ENCODE measurements around the gene LTBP1.
"Not testable (repeated sequence)": the region's sequence is repeated elsewhere in the genome, so short reads cannot be mapped to it uniquely, and the experiment has no call there.

The LTBP1 gene

DNA sequence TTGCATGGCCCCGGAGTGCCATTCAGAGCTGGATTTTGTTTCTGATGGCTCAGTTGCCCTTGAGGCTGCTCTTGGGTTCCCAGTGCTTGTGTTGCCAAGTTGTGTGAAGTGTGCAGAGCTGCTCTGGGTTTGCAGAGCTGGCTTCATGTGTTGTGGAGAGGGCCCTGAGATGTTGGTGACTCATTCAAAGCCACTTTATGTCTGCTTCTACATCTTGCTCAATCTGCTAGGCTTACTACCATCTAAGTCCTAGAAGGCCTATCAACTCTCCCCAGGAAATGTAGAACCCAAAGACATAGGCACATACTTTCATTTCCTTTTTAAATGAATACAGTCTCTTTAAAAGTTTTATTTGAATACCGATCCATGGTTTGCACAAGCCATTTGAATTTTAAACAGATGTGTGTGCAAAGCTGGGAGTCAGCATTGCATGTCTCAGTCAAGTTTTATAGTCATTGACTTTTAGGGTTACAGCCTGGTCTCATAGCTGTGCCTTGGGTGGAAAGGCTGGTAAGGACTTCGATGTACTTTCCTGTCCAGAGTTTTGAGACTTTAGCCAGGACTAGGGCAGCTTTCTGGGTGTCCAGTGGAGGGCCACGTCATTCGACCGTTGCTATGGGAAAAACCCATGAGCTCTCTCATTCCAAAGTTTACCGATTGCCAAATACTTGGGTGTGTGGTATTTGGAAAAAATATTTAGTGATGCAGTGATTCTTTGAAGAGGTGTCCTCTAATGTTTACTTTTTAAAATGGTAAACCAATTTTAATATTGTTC, 105.0 kb downstream of the LTBP1 start:
- DNase-seq, result no peak

DNA sequence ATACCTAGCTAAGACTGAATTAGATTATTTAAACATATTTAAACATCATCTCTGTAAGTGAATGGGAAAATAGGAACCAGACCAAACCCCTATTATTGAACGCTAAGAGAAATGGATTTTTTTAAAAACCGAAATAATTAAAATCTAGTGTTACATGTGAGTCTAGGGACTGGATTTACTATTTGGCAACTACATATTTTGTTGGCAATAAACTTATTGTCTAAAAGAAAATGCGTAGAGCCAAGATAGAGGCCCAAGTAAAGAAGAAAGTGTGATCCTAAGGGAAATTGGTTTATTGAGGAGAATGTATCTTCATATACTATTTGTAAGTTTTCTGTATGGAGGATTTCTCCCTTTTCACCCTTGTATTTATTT, 105.6 kb downstream of the LTBP1 start:
- no peak for DNase-seq

DNA sequence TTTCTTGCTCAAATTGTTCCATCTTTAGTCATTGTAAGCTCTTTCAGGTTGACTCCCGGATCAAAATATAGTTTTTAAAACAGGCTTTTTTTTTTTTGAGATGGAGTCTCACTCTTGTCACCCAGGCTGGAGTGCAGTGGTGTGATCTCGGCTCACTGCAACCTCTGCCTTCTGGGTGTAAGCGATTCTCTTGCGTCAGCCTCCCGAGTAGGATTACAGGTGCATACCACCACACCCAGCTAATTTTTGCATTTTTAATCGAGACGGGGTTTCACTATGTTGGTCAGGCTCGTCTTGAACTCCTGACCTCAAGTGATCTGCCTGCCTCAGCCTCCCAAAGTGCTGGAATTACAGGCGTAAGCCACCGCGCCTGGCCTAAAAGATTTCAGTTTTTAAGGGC, 106.0 kb downstream of the LTBP1 start:
- not testable (repeated sequence) for DNase-seq

- no peak for DNase-seq
Observed at GRCh38 chr2:33056170-33056569, 109.4 kb downstream of the LTBP1 start.

DNA sequence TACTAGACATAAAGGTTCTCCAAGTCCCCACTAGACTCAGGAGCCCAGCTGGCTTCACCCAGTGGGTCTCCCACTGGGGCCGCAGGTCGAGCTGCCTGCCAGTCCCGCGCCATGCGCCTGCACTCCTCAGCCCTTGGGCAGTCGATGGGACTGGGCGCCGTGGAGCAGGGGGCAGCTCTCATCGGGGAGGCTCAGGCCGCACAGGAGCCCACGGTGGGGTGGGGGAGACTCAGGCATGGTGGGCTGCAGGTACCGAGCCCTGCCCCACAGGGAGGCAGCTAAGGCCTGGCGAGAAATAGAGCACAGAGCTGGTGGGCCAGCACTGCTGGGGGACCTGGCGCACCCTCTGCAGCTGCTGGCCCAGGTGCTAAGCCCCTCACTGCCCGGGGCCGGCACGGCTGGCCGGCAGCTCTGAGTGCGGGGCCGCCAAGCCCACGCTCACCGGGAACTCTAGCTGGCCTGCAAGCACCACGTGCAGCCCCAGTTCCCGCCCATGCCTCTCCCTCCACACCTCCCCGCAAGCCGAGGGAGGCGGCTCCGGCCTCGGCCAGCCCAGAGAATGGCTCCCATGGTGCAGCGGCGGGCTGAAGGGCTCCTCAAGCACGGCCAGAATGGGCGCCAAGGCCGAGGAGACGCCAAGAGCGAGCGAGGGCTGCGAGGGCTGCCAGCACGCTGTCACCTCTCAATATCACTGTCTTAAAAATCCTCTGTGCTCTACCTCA, 110.7 kb downstream of the LTBP1 start:
- not testable (repeated sequence) for DNase-seq

GRCh38 chr2:33058716-33059470, 112.1 kb downstream of the LTBP1 start:
- no peak for DNase-seq

DNA sequence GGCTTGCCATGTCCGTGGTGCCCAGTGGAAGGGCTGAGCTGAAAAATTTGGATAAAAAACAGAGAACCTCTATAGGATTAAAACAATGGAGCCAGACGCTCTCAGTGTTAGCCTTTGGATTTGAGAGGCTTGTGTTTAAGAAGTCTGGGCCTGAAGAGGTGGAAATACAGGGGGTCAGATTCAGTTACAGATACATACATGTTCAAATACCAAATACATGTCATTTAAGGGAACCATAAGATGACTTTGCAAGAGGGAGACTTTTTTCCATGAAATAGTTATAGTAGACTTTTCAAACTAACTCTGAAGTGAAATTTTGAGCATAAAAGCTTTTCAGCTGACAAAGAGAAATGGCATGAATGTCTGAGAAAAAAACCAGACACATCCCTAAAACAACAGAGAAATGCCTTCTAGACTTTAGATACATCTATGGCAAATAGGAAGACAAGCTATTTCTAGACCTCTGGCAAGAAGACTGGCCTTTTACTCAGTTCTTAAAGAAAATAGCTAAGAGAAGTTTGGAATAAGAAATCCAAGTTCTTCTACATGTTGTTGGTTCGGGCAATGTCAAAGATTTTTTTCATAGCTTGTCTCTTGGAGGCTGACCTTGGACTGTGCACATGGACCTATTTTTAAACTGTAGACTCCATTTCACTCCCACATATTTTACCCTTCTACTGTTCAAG, 112.9 kb downstream of the LTBP1 start:
- no peak for DNase-seq

- no peak for DNase-seq
Observed at GRCh38 chr2:33060405-33060804, 113.7 kb downstream of the LTBP1 start.

DNA sequence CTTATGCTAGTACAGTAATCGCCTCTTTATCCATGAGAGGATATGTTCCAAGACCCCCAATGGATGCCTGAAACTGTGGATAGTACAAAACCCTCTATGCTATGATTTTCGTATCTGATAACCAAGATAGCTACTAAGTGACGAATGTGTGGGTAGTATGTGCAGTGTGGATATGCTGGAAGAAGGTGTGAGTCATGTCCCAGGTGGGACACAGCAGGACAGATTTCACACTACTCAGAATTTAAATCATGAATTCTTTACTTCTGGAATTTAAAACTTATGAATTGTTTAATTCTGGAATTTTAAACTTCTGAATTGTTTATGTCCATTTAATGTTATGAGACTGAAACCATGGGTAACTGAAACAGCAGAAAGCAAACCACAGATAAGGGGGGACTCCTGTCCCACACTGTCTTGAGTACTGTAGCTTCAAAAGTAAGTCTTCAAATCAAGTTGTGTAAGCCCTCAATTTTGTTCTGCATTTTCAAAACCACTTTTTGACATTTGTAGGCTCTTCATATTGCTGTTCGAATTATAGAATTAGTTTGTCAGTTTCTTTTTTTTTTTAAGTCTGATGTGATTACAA, 116.0 kb downstream of the LTBP1 start:
- DNase-seq, result no peak

DNA sequence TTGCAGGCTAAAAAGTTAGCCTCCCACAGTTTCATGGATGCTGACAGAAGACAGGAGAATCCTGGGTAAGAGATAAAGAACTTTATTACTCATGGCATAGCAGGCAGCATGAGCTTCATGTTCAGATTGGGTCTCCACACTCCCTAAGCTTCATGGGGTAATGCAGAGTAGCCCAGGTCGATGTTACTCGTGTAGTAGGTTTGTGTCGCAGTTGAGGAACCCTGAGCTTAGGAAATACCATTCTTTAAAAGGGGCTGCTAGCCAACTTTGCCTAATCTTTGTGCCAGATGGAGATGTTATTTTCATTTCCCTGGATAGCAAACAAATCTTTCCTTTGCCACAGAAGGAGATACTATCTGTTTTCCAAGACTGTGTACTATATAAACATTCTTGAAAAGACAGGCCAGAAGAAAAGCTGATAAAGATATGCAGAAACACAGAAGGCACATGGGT, 117.6 kb downstream of the LTBP1 start:
- DNase-seq, result no peak

DNA sequence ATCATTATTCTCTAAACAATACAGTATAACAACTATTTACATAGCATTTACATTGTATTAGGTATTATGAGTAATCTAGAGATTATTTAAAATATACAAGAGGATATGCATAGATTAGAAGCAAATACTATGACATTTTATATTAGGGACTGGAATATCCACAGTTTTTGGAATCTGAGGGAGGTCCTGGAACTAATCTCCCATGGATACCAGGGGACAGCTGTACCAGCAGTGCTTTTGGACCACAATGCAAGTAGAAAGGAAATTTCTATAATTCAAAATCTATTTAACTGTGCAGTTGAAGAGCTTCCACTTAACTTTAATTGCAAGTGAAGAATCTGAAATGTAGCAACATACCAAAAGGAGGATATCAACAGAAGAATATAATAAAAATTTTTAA, 120.8 kb downstream of the LTBP1 start:
- no peak for DNase-seq

DNA sequence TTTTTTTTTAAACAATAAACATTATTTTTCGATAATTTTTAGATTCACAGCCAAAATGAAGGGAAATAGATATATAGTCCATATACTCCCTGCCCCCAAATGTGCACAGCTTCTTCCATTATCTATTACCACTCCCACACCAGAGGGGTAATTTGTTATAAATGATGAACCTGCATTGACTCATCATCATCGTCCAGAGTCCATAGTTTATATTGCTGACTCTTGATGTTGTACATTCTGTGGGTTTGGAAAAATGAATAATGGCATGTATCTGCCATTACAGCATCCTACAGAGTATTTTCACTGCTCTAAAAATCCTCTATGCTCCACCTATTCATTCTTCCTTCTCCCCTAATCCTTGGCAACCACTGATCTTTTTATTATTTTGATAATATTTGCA, 121.5 kb downstream of the LTBP1 start:
- no peak for DNase-seq

GRCh38 chr2:33069894-33070651, 123.3 kb downstream of the LTBP1 start:
- DNase-seq, result no peak

GRCh38 chr2:33071591-33071990, 124.8 kb downstream of the LTBP1 start:
- DNase-seq, result no peak

GRCh38 chr2:33072614-33073013, 125.9 kb downstream of the LTBP1 start:
- DNase-seq, result no peak

- DNase-seq, result no peak
Observed at GRCh38 chr2:33073018-33073417, 126.3 kb downstream of the LTBP1 start.

- DNase-seq, result no peak
Observed at GRCh38 chr2:33074197-33074596, 127.4 kb downstream of the LTBP1 start.

DNA sequence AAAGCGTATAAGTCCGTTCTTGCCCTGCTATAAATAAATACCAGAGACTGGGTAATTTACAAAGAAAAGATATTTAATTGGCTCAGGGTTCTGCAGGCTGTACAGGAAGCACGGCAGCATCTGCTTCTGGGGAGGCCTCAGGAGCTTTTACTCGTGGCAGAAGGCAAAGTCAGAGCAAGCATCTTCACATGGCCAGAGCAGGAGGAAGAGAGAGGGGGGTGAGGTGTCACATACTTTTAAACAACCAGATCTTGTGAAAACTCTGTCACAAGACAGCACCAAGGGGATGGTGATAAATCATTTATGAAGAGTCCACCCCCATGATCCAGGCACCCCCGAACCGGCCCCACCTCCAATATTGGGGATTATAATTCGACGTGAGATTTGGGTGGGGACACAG, 130.6 kb downstream of the LTBP1 start:
- DNase-seq, result no peak

GRCh38 chr2:33077844-33078243, 131.1 kb downstream of the LTBP1 start:
- DNase-seq, result no peak

DNA sequence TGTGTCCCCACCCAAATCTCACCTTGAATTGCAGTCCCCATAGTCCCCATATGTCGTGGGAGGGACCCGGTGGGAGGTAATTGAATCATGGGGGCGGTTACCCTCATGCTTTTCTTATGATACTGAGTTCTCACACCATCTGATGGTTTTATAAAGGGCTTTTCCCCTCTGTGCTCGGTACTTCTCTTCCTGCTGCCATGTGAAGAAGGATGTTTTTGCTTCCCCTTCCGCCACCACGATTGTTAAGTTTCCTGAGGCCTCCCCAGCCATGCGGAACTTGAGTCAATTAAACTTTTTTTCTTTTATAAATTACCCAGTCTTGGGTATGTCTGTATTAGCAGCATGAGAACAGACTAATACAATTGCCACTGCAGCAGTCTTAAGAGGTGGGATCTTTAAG, 134.9 kb downstream of the LTBP1 start:
- no peak for DNase-seq

GRCh38 chr2:33083699-33084387, 137.1 kb downstream of the LTBP1 start:
- DNase-seq, result no peak

Measured in CD4-positive, alpha-beta T cell treated with Interferon gamma for 1 hour (primary cell).